Daoy (cell line): ENCODE measurements around the gene HHAT. TPM values are rescaled to one million over a fixed set of nuclear protein-coding genes. Genes with fewer than 3 reads are reported as not detected.
"Not testable (repeated sequence)": the region's sequence is repeated elsewhere in the genome, so short reads cannot be mapped to it uniquely, and the experiment has no call there.

Source experiments
- DNase-seq: peaks from one replicate; pipeline ENCODE4 v3.0.0-alpha.2; 2015; ENCODE audit warnings: low read depth
- total RNA-seq: library from RNA; depleted of rRNA; stranded (reverse); fragments of >200 nt; shearing (Covaris generic); gene quantifications from 2 replicates; pipeline ENCODE4 v1.2.3, GENCODE V29; 2014

HHAT gene
- total RNA-seq, 1 experiment from 2014 or later = 4.4 TPM

- no peak for DNase-seq
Observed at GRCh38 chr1:210396541-210396940, 67.8 kb downstream of the HHAT start.

GRCh38 chr1:210397252-210397651 lies 68.5 kb downstream of the HHAT start:
- no peak for DNase-seq

- no peak for DNase-seq
Observed at GRCh38 chr1:210397681-210398080, 69.0 kb downstream of the HHAT start.

GRCh38 chr1:210398466-210398865 lies 69.8 kb downstream of the HHAT start:
- DNase-seq = no peak

- DNase-seq = peak; percentile 74
Observed at GRCh38 chr1:210400043-210400840, 71.5 kb downstream of the HHAT start.

- no peak for DNase-seq
Observed at GRCh38 chr1:210402560-210402959, 73.9 kb downstream of the HHAT start.

GRCh38 chr1:210405316-210405715 lies 76.6 kb downstream of the HHAT start:
- DNase-seq = no peak

GRCh38 chr1:210406341-210406740 lies 77.6 kb downstream of the HHAT start:
- not testable (repeated sequence) for DNase-seq

- DNase-seq = peak; percentile 72
Observed at GRCh38 chr1:210407207-210407886, 78.6 kb downstream of the HHAT start.

- no peak for DNase-seq
Observed at GRCh38 chr1:210407887-210408252, 79.2 kb downstream of the HHAT start.

- DNase-seq = no peak
Observed at GRCh38 chr1:210412240-210412639, 83.5 kb downstream of the HHAT start.

GRCh38 chr1:210413951-210414350 lies 85.2 kb downstream of the HHAT start:
- DNase-seq = peak; percentile 54

- DNase-seq = no peak
Observed at GRCh38 chr1:210415846-210416448, 87.2 kb downstream of the HHAT start.

- DNase-seq = no peak
Observed at GRCh38 chr1:210416681-210417080, 88.0 kb downstream of the HHAT start.

- DNase-seq = no peak
Observed at GRCh38 chr1:210417881-210418280, 89.2 kb downstream of the HHAT start.

GRCh38 chr1:210418863-210419650 lies 90.4 kb downstream of the HHAT start:
- no peak for DNase-seq

- not testable (repeated sequence) for DNase-seq
Observed at GRCh38 chr1:210426696-210427095, 98.0 kb downstream of the HHAT start.

- DNase-seq = no peak
Observed at GRCh38 chr1:210428696-210429095, 100.0 kb downstream of the HHAT start.

GRCh38 chr1:210434223-210434622 lies 105.5 kb downstream of the HHAT start:
- DNase-seq = no peak

GRCh38 chr1:210437111-210437510 lies 108.4 kb downstream of the HHAT start:
- DNase-seq = no peak

- no peak for DNase-seq
Observed at GRCh38 chr1:210437781-210438180, 109.1 kb downstream of the HHAT start.
